HuH-7.5 (cell line): ENCODE results near the gene THRAP3.
"Not testable (repeated sequence)": the region's sequence is repeated elsewhere in the genome, so short reads cannot be mapped to it uniquely, and the experiment has no call there.

Experiments
- DNase-seq: peaks from one replicate; pipeline ENCODE4 v3.0.0; 2011; ENCODE audit warnings: low spot score

THRAP3 gene

DNA sequence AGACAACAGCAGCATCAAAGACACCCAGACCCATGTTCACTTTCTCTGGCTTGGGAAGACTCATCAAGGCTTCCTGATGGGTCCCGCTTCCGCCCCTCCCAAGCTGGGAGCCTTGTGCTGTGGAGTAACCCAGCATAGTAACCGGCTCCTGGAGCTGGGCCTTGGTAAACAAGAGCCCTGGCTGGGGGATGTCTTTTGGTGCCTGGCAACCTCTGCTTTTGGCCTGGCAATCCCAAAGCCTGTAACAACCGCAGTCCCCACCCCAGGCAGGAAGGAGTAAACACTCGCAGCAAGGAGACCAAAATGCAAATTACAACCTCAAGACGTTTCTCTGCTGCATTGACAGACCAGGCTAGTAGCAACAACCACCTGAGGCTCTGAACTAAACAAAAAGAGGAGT is 16.9 kb upstream of the THRAP3 start:
- no peak for DNase-seq

GRCh38 chr1:36208978-36209703 is 15.1 kb upstream of the THRAP3 start:
- no peak for DNase-seq

GRCh38 chr1:36211307-36211706 is 12.9 kb upstream of the THRAP3 start:
- no peak for DNase-seq

- no peak for DNase-seq
Observed at GRCh38 chr1:36211841-36212240, 12.4 kb upstream of the THRAP3 start.

GRCh38 chr1:36212782-36213181 is 11.5 kb upstream of the THRAP3 start:
- DNase-seq, result no peak

- no peak for DNase-seq
Observed at GRCh38 chr1:36217670-36218069, 6.6 kb upstream of the THRAP3 start.

DNA sequence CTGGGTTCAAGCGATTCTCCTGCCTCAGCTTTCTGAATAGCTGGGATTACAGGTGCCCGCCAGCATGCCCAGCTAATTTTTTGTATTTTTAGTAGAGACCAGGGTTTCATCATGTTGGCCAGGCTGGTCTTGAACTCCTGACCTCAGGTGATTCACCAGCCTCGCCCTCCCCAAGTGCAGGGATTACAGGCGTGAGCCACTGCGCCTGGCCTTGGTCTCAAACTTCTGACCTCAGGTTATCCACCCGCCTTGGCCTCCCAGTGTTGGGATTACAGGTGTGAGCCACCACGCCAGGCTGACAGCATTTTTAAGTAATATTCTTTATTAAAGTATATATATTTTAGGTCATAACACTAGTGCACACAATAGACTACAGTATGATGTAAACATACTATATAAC is 2.3 kb upstream of the THRAP3 start:
- not testable (repeated sequence) for DNase-seq

DNA sequence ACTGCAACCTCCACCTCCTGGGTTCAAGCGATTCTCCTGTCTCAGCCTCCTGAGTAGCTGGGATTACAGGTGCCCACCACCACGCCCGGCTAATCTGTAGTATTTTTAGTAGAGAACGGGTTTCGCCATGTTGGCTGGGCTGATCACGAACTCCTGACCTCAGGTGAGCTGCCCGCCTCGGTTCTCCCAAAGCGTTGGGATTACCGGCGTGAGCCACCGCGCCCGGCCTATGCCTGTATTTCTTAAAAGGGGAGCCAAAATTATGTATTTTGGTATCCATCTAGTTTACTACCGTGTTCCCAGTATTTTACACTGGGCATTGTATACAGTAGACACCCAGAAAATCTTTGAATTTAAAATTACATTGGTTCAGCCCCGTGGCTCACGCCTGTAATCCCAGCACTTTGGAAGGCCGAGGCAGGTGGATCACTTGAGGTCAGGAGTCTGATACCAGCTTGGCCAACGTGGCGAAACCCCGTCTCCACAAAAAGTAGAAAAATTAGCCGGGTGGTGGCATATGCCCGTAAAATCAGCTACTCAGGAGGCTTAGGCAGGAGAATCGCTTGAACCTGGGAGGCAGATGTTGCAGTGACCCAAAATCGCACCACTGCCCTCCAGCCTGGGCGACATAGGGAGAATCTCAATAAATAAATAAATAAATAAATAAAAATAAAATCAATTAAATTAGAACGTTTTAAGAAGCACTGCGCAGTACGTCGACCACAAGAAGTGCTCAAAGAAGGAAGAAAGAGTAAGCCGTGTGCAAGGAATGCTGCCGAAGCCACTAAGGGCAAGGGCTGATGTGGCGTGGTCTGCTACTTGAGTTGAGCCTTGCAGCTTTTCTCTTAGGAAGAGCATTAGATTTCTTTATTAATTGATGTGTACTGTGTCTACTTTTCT is 1.5 kb upstream of the THRAP3 start:
- no peak for DNase-seq

DNA sequence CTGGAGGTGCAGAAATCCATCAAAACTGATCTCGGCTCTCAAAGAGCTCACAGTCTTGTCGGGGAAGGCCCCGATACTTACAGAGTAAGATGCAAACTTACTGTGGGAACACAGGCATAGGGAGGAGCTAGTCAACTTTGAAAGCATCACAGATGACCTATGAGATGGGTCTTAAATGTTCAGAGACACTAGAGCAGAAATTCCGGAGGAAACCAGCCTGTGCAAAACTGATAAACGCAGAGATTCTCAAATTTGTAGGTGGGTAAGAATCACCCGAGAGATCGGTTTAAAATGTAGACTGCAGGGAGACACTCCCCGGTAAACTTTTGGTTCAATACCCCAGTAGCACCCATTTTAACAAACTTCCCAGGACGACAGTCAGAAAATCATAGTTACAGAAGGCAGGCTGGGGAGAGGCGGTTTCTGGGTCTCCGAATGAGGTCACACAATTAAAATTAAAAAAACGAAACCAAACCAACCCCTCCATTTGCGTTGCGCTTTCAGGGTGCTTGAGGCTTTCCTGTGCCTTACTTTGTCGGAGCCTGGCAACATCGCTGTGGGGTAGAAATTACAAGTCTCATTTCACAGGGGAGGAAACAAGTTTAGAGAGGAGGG is 755 bp upstream of the THRAP3 start:
- DNase-seq, result peak; percentile 33

DNA sequence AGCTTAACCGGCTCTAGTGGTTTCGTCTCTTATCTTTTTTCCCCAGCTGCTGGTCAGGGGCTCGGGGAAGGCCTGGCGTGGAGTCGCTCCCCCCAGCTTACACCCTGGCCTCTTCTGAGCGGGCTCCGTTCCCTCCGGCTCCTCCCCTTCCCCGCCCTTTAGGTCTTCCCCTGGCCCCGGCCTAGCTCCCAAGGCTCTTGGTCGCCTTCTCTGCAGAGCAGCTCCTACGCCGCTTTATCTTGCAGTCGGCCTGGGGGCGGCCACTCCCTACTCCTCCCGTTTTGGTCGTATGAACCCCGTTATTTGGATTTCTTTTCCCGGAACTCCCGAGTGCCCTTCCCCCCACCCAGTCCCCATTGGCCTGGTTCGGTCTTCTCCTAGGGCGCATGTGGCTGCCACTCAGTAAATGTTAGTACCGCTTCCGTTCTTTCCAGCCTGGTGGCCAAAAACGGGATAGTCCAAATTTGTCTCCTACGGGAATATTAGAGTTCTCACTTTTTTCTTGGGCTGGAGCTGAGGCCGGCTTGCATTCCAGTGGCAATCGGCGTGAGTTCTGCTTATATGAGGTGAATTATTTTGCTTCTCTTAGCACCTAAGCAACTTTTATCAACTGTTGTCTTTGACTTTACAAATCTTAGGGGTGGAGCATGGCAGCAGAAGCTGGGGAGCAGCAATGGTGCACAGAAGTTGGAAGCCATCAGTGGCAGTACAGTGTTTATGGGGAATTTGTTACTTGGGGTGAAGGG is 467 bp downstream of the THRAP3 start:
- DNase-seq, result peak; percentile 63

GRCh38 chr1:36225283-36225899 is 1.1 kb downstream of the THRAP3 start:
- DNase-seq, result no peak

GRCh38 chr1:36230279-36230678 is 6.0 kb downstream of the THRAP3 start:
- not testable (repeated sequence) for DNase-seq

DNA sequence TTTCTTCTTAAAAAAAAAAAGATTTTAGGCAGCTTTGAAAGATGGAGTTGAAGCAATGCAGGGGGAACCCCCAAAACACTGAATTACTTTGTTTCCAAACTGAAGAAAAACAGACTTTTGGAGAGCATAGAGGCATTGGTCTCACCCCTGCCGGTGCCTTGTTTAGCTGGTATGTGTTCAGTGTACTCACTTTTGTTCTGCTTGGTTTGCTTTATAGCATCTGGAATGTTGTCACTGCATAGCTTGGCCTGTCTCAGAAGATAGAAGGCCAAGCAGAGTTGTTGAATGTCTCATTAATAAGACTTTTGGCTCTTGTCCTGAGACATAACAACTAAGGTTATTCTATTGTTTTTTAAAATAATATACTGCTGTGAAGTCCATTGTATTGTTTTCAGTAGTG is 6.9 kb downstream of the THRAP3 start:
- DNase-seq, result no peak

DNA sequence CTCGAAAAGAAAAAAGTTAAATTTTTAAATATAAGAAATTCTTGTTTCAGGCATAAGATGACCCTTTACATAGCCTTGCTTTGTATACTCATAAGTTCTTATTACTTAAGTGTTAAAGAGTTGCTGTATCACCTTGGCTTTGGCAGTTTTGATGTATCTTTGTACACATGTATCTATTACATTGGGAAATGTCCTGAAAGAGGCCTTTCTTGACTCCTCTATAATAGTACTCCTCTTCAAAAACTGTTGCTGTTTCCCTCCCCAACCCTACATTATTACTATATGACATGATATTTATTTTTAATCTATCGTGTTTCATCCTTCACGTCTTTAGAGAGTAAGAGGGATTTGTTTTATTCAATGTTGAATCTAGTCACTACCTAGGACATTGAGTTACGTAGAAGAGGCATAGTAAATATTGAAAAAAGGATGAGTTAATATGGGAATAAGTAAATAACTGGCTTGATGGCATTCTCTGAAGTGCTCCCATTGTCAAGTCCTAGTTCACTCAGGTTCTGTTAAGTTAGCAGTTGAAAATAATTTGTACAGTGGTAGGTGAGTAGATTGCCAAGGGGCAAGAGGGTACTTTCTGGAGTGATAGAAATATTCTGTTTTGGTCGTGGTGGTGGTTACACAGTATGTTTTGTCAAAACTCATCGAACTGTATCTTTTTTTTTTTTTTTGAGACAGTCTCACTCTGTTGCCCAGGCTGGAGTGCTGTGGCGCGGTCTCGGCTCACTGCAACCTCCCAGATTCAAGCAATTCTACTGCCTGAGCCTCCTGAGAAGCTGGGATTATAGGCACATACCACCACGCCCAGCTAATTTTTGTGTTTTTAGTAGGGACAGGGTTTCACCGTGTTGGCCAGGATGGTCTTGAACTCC is 8.2 kb downstream of the THRAP3 start:
- DNase-seq, result no peak

- no peak for DNase-seq
Observed at GRCh38 chr1:36236302-36236701, 12.1 kb downstream of the THRAP3 start.

DNA sequence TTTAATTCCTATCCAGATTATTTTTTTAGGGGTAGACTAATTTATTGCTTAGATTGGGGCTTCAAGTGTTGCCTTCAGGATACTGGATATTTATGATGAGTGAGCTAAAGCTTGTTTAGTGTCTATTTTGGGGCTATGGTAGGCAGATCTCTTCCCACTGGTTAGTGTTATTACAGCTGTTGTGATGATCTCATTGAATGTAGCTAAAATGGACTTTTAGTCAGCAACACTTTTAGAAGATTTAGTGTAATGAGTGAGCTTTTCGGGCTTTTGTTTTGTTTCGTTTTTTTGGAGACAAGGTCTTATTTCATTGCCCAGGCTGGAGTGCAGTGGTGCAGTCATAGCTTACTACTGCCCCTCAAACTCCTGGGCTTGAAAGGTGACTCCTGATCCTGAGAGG is 14.2 kb downstream of the THRAP3 start:
- no peak for DNase-seq

DNA sequence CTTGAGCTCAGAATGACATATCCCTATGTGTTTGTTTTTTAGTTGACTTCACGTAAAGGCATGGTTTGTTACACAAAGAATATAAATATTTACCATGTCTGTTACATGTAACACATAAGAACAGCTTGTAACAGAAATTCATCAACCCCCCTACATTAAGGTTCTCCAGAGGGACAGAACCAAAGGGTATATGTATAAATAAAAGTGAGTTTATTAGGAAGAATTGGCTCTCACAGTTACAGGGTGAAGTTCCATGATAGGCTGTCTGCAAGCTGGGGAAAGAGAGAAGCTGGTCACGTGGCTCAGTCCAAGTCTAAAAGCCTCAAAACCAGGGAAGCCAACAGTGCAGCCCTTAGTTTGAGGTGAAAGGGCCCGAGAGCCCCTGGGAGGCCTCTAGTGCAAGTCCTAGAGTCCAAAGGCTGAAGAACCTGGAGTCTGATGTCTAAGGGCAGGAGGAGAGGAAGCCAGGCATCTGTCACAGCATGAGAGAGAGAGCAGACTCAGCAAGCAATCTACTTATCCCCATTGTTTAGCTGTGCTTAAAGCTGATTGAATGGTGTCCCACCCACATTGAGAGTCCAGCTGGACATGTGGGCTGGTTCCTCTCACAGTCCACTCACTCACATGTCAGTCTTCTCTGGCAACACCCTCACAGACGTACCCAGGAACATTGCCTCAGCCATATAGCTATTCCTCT is 15.8 kb downstream of the THRAP3 start:
- DNase-seq, result no peak

DNA sequence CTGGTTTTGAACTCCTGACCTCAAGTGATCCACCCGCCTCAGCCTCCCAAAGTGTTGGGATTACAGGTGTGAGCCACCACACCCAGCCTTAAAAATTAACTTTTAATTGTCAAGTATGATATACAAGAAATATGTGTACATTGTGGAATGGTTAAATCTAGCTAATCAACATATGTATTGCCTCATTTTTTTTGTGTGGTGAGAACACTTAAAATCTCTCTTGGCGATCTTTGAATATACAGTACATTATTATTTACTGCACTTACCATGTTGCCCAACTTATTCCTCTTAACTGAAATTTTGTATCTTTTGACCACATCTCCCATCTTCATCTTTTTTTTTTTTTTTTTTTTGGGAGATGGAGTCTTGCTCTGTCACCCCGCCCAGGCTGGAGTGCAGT is 23.3 kb downstream of the THRAP3 start:
- no peak for DNase-seq

DNA sequence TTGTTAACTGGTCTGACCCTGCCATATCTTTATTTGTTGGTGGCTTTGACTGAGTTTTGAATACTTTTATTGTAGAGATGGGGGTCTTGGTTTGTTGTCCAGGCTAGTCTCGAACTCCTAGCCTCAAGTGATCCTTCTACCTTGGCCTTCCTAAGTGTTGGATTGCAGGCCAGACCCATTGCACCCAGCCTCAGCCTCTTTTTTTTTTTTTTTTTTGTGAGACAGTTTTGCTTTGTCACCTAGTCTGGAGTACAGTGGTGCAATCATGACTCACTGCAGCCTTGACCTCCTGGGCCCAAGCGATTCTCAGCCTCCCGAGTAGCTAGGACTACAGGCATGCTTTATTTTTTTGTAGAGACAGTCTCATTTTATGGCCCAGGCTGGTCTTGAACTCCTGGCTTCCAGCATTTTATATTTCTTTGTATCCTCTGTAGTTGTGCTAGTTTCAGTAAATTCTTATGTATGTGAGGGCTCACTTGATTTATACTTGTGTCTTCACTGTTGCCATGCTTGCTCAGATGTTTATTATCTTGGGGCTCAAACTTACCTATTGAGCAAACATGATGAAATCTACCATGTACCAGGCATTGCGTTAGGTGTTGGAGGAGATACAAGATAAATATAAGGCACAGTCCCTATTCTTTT is 24.1 kb downstream of the THRAP3 start:
- DNase-seq, result no peak
